Heart left ventricle (tissue), 13 donors: ENCODE measurements around the gene ASB9.

Source experiments
- CTCF ChIP-seq, 12 donors: fragments of 200-600 bp; sonication (generic) in 4 of 12; IDR thresholded peaks; one replicate each; pipeline versions ENCODE4 v1.5.0 to v1.8.0; 2018 to 2022; ENCODE audit warnings: antibody characterized with exemption in 12 of 12, mild to moderate bottlenecking in 5 of 12
- POLR2A ChIP-seq, 2 donors: fragments of 450-650 bp; IDR thresholded peaks; one replicate each; pipeline ENCODE4 v1.6.1; 2017; ENCODE audit warnings: antibody characterized with exemption in 2 of 2, mild to moderate bottlenecking in 2 of 2, moderate library complexity in 2 of 2
- donor health status: ischemic (EF 13 %, LVEDD 7.1; RV severe dilation, severe dysfunction).
- donor health status: DM: no; HTN: yes; CAD: no.
- donor health status: DM: no; HTN: no; CAD: no.
- donor health status: ischemic (EF 25% LVEDD 6.9; RV normal size, moderate dysfunction).
- donor health status: ischemic (EF 25% LVEDD 5.7; RV mildly dilated, moderate dysfunction).
- donor health status: ischemic (EF 35%, LVEDD 5.7; RV mildly dilated, moderate dysfunction).
- donor health status: nonischemic (EF 11% LVEDD 7.7; RV severe dilation, severe dysfunction).
- donor health status: DM: yes; HTN: yes; CAD: no.
- donor health status: PGD.
- donor health status: ischemic (EF 29% LVEDD 5.4; RV normal size, mild dysfunction).
- donor health status: nonischemic (EF 23%, LVEDD 6.1; RV moderate dilation, normal function).

GRCh38 chrX:15310117-15310516, 40.2 kb upstream of the ASB9 start:
- no peak for TF ChIP-seq CTCF (IDR thresholded peaks at IDR 0.05)
- no peak for TF ChIP-seq POLR2A (IDR thresholded peaks at IDR 0.05)
